Measurements from ENCODE around the gene CLMN. TPM values are rescaled to one million over a fixed set of nuclear protein-coding genes. Genes with fewer than 3 reads are reported as not detected.
"Not testable (repeated sequence)": the region's sequence is repeated elsewhere in the genome, so short reads cannot be mapped to it uniquely, and the experiment has no call there.

CLMN gene
- total RNA-seq, 3 donors from 2014 or later (not counting 1 experiment from before 2014, with no cell fraction given) = 0.80 to 2.0 (median 1.8) TPM

DNA sequence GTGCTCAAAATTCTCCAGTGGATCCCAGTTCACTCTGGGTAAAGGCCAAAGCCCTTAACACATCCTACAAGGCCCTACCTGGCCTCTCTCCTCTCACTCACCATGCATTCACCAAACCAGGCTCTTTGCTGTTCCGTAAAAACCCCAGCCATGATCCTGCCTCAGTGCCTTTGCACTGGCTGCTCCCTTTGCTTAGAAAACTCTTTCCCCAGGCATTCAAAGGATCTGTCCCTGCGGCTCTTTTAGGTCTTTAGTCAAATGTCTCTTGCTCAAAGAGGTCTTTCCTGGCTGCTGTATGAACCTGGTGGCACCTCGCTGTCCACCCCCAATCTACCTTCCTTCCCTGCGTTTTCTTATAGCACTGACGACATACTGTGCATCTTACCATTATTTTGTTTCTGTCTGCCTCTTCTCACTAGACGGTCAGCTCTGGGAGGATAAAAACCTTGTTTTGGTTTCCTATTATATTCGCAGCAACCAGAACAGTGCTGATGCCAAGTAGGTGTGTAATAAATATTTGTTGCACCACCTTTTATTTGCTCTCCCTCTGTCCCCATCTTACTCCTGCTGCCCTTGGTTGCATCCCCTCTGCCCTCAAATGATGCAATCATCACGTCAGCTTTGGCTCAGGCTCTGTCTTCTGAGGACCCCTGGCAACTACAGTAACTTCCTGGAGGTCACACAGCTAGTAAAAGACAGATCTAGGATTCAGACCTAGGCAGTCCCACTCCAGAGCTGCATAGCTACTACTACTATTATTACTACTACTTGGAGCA, 138.6 kb downstream of the CLMN start:
- 91% methylated on average over 6 of the region's 8 CpGs for WGBS (ENCODE audit: insufficient coverage)
- Histone ChIP-seq H3K27me3 (ENCODE audit: control insufficient read depth, insufficient read depth, low read length) (no peaks in the 10 kb centered on the region), H3K4me3 (ENCODE audit: low read length) (no peak overlapping the region), H3K4me1 (ENCODE audit: control insufficient read depth, insufficient read depth, low read length) (no peaks in the 10 kb centered on the region), H3K9me3 (ENCODE audit: control insufficient read depth, insufficient read depth, low read length) (no peaks in the 10 kb centered on the region), H3K36me3 (ENCODE audit: control insufficient read depth, insufficient read depth, low read length) (no peaks in the 10 kb centered on the region), H3K27ac (ENCODE audit: low read length) (no peak overlapping the region)
- no peak for ATAC-seq
- H3K36me3 Mint-ChIP-seq = no peaks in the 10 kb centered on the region
- H3K4me3 Mint-ChIP-seq = no peak overlapping the region
- no peak for DNase-seq
- H3K27ac Mint-ChIP-seq = no peak overlapping the region
- TF ChIP-seq, protein P1, sequence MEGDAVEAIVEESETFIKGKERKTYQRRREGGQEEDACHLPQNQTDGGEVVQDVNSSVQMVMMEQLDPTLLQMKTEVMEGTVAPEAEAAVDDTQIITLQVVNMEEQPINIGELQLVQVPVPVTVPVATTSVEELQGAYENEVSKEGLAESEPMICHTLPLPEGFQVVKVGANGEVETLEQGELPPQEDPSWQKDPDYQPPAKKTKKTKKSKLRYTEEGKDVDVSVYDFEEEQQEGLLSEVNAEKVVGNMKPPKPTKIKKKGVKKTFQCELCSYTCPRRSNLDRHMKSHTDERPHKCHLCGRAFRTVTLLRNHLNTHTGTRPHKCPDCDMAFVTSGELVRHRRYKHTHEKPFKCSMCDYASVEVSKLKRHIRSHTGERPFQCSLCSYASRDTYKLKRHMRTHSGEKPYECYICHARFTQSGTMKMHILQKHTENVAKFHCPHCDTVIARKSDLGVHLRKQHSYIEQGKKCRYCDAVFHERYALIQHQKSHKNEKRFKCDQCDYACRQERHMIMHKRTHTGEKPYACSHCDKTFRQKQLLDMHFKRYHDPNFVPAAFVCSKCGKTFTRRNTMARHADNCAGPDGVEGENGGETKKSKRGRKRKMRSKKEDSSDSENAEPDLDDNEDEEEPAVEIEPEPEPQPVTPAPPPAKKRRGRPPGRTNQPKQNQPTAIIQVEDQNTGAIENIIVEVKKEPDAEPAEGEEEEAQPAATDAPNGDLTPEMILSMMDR (IDR thresholded peaks at IDR 0.05) = no peak
- no peaks in the 10 kb centered on the region for H3K9me3 Mint-ChIP-seq
- H3K27me3 Mint-ChIP-seq (ENCODE audit: low read depth in 2 of 2) = peaks cover 14 to 15% of the 10 kb centered on the region in 2 donors
- intact Hi-C loops (cut with micrococcal nuclease) = no loop called here
- peaks cover 0 to 6% of the 10 kb centered on the region in 2 donors for H3K4me1 Mint-ChIP-seq

DNA sequence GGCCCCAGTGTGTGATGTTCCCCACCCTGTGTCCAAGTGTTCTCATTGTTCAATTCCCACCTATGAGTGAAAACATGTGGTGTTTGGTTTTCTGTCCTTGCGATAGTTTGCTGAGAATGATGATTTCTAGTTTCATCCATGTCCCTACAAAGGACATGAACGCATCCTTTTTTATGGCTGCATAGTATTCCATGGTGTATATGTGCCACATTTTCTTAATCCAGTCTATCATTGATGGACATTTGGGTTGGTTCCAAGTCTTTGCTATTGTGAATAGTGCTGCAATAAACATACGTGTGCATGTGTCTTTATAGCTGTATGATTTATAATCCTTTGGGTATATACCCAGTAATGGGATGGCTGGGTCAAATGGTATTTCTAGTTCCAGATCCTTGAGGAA, 144.0 kb downstream of the CLMN start:
- no CpG with 5 or more reads among the region's 3 CpGs for WGBS (ENCODE audit: insufficient coverage)
- H3K4me3 ChIP-seq (ENCODE audit: low read length); H3K36me3 ChIP-seq (ENCODE audit: control insufficient read depth, insufficient read depth, low read length); H3K4me1 ChIP-seq (ENCODE audit: control insufficient read depth, insufficient read depth, low read length); H3K27ac ChIP-seq (ENCODE audit: low read length); H3K27me3 ChIP-seq (ENCODE audit: control insufficient read depth, insufficient read depth, low read length); H3K27me3 Mint-ChIP-seq (ENCODE audit: low read depth in 2 of 2); H3K4me1 Mint-ChIP-seq; DNase-seq; H3K27ac Mint-ChIP-seq; H3K4me3 Mint-ChIP-seq; H3K9me3 Mint-ChIP-seq; ATAC-seq; H3K36me3 Mint-ChIP-seq; H3K9me3 ChIP-seq (ENCODE audit: control insufficient read depth, insufficient read depth, low read length); intact Hi-C loops (cut with micrococcal nuclease): not testable (repeated sequence)

DNA sequence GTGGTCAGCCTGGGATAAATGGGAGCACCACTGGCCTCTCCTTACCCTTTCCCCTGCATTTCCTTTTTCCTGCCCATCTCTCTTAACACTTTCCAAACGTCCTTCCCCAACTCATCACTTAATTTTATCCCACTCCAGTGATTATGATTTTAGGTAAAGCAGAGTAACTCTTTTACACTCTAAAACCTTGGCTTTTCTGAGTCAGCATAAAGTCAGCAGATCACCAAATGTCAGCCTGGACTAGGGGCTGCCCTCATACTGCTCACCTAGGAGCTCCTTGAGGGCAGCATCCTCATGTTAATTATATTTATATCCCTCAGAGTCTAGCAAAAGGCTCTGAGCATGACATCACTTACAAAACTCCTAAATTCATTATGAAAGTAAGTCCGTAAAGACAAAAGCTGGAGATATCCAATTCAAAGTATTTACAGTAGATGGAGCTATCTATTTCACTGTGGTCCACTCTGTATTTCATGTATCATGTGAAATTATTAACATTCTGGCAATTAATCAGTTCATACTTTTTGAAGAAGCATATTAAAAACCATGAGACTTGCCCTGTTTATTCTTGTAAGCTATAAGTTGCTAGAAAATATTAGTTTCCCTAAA, 145.4 kb downstream of the CLMN start:
- ATAC-seq (no peak), DNase-seq (no peak)
- no peaks in the 10 kb centered on the region for H3K9me3 ChIP-seq (ENCODE audit: control insufficient read depth, insufficient read depth, low read length)
- Mint-ChIP-seq H3K4me1 (peaks cover 8 to 9% of the 10 kb centered on the region in 2 donors), H3K36me3 (no peaks in the 10 kb centered on the region), H3K27me3 (ENCODE audit: low read depth in 2 of 2) (no peaks in the 10 kb centered on the region), H3K4me3 (no peak overlapping the region), H3K9me3 (no peaks in the 10 kb centered on the region), H3K27ac (no peak overlapping the region)
- H3K4me1 ChIP-seq (ENCODE audit: control insufficient read depth, insufficient read depth, low read length) = no peaks in the 10 kb centered on the region
- no peaks in the 10 kb centered on the region for H3K36me3 ChIP-seq (ENCODE audit: control insufficient read depth, insufficient read depth, low read length)
- intact Hi-C loops (cut with micrococcal nuclease) = no loop called here
- WGBS (ENCODE audit: insufficient coverage) = 50% methylated on average over 1 of the region's 2 CpGs
- no peaks in the 10 kb centered on the region for H3K27me3 ChIP-seq (ENCODE audit: control insufficient read depth, insufficient read depth, low read length)
- H3K4me3 ChIP-seq (ENCODE audit: low read length) = no peak overlapping the region
- TF ChIP-seq, protein P1 (IDR thresholded peaks at IDR 0.05) = no peak
- H3K27ac ChIP-seq (ENCODE audit: low read length) = no peak overlapping the region

DNA sequence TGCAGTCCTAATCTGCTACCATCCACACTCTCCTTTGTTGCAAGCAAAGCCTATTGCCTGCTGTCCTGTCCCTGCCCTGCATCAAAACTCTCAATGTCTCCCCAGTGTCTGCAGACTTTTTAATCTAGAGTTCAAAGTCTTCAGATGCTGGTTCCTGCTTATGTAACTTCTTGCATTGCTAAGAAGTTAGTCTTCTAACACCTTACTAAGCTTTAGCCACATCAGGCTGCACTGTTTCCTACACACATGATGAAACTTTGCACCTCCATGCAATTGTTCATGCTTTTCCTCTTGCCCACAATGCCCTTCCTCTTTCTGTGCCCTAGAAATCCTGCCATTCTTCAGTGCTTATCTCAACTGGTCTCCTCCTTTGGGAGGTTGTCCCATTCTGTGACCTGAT, 146.2 kb downstream of the CLMN start:
- DNase-seq = no peak
- Mint-ChIP-seq H3K4me1 (peaks cover 8 to 9% of the 10 kb centered on the region in 2 donors), H3K27ac (no peak overlapping the region), H3K4me3 (no peak overlapping the region), H3K9me3 (no peaks in the 10 kb centered on the region), H3K36me3 (no peaks in the 10 kb centered on the region), H3K27me3 (ENCODE audit: low read depth in 2 of 2) (no peaks in the 10 kb centered on the region)
- intact Hi-C loops (cut with micrococcal nuclease) = no loop called here
- Histone ChIP-seq H3K27me3 (ENCODE audit: control insufficient read depth, insufficient read depth, low read length) (no peaks in the 10 kb centered on the region), H3K27ac (ENCODE audit: low read length) (no peak overlapping the region), H3K4me3 (ENCODE audit: low read length) (no peak overlapping the region), H3K36me3 (ENCODE audit: control insufficient read depth, insufficient read depth, low read length) (no peaks in the 10 kb centered on the region), H3K9me3 (ENCODE audit: control insufficient read depth, insufficient read depth, low read length) (no peaks in the 10 kb centered on the region), H3K4me1 (ENCODE audit: control insufficient read depth, insufficient read depth, low read length) (no peaks in the 10 kb centered on the region)
- peak in 2 of 3 donors; percentile 37 to 49 for ATAC-seq
- TF ChIP-seq, protein P1 (IDR thresholded peaks at IDR 0.05) = no peak

Data from natural killer cell (primary cell).